HG03108 (cell line): ENCODE measurements around the gene CCT7.

Experiments used
- ATAC-seq: cut with Tn5 transposase; IDR thresholded peaks from one replicate; pipeline ENCODE4 v1.9.1; 2021; ENCODE audit warnings: moderate library complexity; ENCODE audit not compliant: unreplicated experiment

Gene CCT7

DNA sequence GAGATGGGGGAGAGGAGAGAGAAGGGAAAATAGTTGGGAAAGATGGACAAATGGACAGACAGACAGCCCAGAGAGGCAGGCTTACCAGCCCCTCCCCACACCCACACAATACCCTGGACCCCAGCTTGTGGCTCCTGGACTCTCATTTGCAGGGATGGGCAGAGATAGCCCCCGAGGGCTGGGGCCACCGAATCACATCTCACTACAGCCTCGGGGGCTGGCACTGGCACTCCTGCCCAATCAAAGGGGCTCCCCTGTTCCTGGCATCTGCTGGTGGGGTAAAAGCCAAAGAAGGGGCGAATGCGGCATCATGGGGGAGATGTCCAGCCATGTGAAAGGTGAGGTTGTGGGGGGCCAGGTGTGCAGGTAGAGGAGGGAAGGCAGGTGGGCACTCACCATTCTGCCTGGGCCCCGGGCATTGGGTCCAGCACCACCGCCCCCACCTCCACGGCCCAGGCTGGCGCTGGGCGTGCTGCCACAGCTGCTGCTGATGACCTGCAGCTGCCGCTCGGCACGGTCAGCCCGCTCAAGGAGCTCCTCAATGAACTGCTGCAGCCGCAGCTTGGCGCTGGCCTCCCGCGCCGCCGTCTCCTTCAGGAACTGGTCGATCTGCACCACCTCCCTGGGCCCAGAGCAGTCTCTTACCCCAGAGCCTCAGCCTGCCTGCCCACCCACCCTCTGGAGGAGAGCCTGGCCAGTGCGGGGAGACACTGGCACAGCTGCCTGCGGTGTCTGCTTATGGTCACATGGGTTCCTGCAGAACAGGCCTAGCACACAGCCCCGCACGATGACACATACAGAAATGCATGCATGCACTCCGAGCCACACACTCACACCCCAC, 32.2 kb downstream of the CCT7 start:
- ATAC-seq, result no peak

DNA sequence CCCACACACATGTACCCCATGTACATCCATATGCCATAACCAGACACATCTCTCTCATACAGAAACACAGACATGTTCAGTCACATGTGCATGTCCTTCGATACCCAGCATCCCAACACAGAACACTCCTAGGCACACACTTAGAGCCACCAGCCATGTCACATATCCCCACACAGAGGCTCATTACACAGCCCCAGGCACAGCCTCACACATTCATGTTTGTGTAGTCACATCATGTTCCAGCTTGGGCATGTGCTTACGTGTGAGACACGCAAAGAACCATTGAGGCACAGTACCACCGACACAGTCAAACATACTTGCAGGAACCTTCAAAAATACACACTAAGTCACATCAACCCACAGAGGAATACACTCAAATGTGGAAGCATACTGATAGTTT, 32.9 kb downstream of the CCT7 start:
- ATAC-seq, result no peak

- no peak for ATAC-seq
Observed at GRCh38 chr2:73268366-73268829, 34.3 kb downstream of the CCT7 start.

DNA sequence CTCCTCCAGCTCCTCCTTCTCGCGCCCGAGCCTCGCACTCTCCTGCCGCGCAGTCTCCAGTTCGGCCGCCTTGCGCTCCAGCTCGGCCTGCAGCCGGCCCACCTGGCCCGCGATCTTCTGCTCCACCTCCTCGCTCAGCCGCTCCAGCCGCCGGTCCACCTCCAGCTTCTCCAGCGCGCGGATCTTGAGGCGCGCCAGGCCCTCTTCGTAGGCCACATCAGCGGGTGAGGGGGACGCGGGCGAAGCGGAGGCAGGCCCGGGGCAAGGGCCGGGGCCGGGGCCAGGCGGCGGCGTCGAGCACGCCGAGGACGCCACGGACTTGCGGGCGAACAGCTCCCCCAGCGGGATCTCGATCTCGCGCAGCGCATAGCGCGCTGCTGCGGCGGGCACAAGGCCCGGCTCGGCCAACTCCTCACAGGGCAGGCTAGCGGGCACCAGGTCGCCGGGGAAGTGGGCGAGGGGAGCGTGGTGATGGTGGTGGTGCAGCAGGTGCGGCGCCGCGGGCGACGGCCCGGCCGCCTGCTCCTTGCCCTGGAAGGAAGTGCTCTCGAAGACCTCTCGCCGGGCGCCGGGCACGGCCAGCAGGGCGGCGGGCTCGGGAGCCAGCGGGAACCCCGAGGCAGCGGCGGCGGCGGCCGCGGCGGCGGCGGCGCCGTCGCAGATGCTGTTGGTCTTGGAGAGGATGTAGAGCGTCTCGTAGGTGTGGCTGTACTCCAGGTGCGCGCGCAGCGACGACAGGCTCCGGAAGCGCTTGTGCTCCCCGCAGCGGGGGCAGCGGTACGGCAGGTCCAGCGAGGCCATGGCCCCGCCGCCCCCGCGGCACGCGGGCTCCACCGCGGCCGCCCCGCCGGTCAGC, 35.0 kb downstream of the CCT7 start:
- ATAC-seq, result peak; percentile 78

GRCh38 chr2:73269686-73270465, 35.8 kb downstream of the CCT7 start:
- ATAC-seq, result no peak

- ATAC-seq, result no peak
Observed at GRCh38 chr2:73272270-73272669, 38.2 kb downstream of the CCT7 start.

DNA sequence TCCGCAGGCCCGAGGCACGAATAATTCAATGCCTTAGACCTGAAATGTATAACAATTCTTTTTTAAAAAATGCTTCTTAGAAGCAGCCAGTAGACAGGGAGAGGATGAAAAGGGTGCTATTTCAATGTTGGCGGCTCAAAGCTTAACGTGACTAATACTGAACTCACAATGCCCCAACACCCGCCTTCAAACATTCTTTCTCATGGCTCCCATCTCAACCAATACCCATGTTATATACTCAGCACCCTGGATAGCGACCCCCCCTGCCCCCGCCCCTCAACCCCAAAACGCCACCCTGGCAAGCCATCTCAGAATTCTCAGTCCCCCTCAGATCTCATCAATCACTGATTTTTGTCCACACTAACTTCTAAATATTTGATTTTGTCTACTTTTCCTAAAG, 45.7 kb downstream of the CCT7 start:
- ATAC-seq, result no peak

DNA sequence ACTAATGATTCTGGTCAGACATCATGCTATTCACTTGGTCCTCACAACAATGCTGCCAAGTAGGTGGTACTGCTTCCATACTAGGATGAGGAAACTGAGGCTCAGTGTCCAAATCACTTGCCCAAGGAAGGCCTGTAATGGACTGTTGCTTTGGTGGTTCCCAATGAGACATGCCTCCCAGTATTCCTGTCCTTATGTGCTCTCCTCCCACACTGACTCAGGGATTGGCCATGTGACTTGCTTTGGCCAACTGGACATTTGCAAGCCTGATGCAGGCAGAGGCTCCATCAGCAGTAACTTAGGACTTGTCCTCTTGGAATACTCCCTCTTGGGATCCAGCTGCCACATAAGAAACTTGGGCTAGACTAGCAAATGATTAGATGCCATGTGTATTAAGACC, 47.1 kb downstream of the CCT7 start:
- ATAC-seq, result no peak

- ATAC-seq, result no peak
Observed at GRCh38 chr2:73282924-73283544, 48.9 kb downstream of the CCT7 start.

DNA sequence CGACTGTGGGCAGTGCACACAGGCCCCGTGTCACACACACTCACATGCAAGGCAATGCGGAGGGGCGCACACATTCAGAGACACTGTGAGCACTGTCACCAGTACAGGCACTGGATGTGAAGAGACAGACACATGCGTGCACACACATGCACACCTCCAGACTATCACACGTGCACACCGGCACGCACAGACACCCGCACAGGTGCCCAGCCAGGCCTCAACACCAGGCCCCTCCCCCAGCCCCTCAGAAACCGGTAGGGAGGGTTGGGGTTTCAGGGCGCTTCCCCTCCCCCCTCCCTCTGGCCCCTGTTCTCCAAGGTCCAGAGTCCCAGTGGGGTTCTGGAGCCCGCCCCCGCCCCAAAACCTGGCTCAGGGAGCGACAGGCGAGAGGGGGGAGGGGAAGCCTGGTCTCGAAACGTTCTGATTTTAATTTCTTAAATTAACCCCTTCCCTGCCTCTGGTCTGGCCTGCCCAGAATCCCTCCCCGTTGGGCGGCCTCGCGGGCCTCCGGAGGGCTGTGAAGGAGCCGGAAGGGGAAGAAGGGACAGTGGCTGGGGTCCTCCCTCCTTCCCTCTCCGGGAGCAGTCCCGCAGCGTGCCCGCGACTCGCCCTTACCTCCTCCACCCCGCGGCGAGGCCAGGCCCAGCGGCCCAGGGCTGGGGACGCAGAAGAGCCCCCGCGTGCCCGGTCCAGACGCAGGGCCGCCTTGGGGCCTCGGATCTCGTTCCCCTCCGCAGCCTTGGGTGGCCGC, 49.6 kb downstream of the CCT7 start:
- no peak for ATAC-seq

- ATAC-seq, result peak; percentile 71
Observed at GRCh38 chr2:73284296-73285158, 50.4 kb downstream of the CCT7 start, which contains the start of gene FBXO41. Gene FBXO41 (minus strand): TSS chr2:73284478. CDS start chr2:73269630, 14,848 bp downstream.

GRCh38 chr2:73285159-73285739, 51.1 kb downstream of the CCT7 start:
- peak; percentile 42 for ATAC-seq

DNA sequence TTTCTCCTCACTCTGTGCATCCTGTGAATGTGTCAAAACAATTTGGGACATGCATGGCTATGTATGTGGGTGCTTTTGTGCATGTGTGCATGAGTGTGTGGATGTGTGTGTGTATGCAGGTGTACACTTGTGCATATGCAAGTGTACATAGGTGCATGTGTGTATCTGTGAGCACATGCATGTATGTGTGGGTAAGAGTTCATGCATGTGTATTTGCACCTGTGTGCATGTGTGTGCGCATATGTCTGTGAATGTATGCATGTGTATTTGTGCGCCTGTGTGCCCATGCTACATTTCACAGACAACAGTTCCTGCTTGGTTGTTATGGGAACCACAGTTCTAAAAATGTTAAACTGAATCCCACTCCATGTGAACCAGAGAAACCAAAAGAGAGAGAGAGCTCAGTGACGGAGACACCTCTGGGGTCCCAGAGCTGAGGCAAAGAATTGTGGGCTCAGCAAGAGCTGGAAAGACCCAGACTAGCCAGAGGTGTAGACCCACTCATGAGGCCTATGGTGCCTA, 52.1 kb downstream of the CCT7 start:
- ATAC-seq, result no peak

DNA sequence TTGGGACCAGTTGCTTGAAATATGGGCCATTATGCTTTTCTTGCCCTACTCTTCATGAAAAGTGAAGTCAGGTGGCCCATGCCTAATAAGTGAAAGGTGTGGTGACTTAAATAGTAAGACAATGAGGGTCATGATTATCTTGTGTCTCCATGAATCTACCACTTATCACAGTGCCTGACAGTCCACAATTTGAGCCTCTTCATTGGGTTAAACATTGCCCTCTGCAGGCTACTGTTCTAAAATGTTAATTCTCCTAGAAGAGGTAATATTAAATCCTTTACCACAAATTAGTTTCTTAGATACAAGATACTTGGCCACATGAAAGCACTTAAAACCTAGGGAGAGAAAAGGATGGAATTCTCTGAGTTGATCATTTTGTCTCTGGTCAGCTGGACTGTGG, 55.2 kb downstream of the CCT7 start:
- ATAC-seq, result no peak

DNA sequence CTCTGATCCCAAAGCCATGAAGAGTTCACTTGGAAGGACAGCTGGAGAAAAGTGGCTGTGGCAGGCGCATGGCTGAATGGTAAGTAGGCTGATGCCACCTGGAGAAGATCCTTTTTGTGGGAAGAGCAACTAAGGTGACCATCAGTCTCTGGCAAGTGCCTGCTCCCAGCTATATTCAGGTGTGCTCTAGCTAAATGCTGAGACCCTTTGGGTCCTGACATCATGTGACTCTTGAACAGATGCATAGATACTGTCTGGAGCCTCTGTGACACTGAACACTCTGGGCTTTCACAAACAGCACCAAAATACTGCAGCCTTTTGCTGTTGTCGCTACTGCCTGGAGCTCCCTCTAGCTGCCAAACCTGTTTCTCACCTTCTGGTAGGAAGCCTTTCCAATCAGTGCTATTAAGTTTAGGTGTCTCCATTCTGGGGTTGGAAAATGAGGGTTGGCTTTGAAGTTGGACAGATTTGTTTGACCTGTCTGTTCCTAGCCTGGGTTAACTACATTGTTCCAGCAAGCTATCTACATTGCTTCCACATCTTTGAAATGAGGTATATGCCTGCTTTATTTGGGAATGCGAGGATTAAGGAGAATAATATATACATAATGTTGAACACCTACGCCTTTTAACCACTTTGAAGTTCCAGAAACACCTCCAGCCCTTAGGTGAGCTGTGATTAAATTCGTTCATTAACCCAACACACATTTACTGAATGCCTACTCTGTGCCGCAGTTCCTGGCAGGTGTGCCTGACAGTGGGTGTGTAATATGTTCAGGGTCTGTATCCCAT, 56.1 kb downstream of the CCT7 start:
- ATAC-seq, result no peak

DNA sequence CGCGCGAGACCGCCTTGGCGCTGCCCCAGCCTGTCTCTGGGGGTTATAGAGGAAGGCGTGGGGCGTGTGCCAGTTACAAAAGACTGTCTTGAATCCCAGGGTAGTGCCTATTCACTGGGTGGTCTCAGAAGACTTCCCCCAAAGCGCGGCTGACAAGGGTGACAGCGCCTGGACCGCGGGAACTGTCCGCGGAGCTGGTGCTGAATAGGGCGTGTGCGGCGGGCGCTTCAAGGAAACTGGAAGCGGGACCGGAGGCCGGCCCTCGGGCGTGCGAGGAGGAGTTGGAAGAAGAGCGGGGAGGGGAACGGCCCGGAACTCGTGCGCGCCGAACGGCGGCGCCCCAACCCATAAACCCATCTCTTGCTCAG, 57.0 kb downstream of the CCT7 start:
- no peak for ATAC-seq

- ATAC-seq, result no peak
Observed at GRCh38 chr2:73291461-73292315, 57.6 kb downstream of the CCT7 start.
